Measurements from ENCODE around the gene GPR32. TPM values are rescaled to one million over a fixed set of nuclear protein-coding genes. Genes with fewer than 3 reads are reported as not detected.
"Not testable (repeated sequence)": the region's sequence is repeated elsewhere in the genome, so short reads cannot be mapped to it uniquely, and the experiment has no call there.

GPR32 gene
- total RNA-seq, 4 donors from 2014 or later = not detected

DNA sequence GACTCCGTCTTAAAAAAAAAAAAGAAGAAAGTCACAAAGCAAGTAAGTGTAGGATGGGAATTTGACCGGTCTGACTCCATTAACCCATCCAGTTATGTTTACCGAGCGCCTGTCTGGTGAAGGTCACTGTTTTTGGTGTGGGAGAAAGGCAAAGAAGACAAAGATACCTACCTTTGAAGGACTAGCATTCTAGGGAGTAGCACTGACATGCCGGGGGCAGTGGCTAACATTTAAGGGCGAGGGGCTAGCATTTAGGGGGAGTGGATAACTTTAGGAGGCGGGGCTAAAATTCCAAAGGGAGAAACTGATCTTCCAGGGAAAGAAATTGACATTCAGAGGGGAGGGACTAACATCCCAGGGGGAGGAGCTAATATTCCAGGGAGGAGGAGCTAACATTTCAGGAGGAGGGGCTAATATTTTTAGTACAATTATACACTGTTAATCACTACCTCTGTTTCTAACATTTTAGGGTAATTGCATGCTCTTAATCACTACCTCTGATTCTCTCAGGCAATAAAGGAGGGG, 8.7 kb downstream of the GPR32 start:
- no peak for ATAC-seq (ENCODE audit: low FRiP score)
- TF ChIP-seq, protein P1, sequence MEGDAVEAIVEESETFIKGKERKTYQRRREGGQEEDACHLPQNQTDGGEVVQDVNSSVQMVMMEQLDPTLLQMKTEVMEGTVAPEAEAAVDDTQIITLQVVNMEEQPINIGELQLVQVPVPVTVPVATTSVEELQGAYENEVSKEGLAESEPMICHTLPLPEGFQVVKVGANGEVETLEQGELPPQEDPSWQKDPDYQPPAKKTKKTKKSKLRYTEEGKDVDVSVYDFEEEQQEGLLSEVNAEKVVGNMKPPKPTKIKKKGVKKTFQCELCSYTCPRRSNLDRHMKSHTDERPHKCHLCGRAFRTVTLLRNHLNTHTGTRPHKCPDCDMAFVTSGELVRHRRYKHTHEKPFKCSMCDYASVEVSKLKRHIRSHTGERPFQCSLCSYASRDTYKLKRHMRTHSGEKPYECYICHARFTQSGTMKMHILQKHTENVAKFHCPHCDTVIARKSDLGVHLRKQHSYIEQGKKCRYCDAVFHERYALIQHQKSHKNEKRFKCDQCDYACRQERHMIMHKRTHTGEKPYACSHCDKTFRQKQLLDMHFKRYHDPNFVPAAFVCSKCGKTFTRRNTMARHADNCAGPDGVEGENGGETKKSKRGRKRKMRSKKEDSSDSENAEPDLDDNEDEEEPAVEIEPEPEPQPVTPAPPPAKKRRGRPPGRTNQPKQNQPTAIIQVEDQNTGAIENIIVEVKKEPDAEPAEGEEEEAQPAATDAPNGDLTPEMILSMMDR (IDR thresholded peaks at IDR 0.05) = no peak
- DNase-seq (ENCODE audit: low spot score) = no peak

DNA sequence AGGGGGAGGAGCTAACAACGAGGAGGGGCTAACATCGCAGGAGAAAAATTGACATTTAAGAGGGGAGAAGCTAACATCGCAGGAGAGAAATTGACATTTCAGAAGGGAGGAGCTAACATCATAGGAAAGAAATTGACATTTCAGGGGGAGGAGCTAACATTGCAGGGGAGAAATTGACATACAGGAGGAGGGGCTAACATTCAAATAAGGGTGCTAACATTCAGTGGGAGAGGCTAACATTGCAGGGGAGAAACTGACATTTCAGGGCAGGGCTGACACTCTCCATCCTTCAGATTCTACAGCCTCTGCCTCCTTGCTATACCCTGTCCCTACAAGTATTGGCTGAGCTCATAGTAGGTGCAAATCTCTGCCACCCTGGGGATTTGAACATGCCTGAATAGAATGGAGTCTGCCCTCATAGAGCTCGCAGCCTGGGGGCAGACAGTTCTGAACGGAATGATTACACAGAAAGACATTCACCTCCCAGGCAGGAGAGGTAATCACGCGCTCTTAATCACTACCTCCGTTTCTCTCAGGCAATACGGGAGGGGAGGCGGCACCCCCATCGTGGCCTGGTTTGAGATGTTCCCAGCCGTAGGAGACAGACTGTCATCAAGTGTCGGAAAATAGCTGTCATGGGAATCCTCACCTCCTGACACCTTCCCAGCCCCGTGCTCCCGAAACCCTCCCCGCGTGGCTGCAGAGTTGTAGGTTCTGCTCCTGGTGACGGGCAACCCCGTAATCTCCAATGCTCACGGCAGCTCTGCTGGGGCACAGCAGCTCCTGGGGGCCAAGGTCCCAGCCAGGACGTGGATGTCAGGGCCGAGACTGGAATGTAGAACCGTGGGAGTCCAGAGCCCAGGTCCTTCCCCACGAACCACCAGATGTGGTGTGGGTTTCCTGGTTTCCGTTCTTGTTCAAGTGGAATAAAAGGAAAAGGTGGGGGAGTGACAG, 9.5 kb downstream of the GPR32 start:
- TF ChIP-seq, protein P1 (IDR thresholded peaks at IDR 0.05) = no peak
- DNase-seq (ENCODE audit: low spot score) (no peak), ATAC-seq (ENCODE audit: low FRiP score) (no peak)

DNA sequence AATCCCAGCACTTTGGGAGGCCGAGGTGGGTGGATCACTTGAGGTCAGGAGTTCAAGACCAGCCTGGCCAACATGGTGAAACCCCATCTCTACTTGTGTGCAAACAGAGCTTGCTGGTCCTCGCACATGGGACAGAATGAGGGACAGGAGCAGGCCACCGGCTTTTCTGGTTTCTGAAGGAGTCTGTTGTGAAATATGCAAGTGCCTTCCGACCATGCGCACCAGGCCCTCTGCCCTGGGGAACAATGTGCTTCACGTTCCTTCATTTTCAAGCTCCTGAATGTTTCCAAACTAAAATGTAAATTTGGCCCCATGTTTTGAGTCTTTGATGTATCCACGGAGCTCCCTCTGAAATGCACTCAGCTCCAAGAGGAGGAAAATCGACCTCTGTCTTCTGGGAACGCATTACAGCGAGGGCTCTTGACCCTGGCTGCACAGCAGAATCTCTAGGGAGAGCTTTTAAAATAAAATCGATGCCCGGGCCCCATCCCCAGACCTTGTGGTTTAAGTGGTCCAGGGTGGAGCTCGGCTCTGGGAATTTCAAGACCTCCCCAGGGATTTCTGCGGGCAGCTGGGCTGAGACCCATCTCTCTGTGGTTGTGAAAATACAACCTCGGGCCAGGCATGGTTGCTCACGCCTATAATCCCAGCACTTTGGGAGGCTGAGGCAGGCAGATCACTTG, 10.6 kb downstream of the GPR32 start:
- ATAC-seq (ENCODE audit: low FRiP score) = no peak
- TF ChIP-seq, protein P1 (IDR thresholded peaks at IDR 0.05) = no peak
- no peak for DNase-seq (ENCODE audit: low spot score)

DNA sequence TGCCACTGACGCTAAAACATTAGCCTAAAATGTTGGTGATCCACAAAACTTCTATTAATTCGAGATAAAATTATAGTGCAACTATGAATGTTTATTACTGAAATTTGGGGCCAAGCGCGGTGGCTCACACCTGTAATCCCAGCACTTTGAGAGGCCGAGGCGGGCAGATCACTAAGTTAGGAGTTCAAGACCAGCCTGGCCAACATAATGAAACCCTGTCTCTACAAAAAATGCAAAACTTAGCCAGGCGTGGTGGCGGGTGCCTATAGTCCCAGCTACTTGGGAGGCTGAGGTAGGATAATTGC, 13.5 kb downstream of the GPR32 start:
- DNase-seq (ENCODE audit: low spot score); ATAC-seq (ENCODE audit: low FRiP score): not testable (repeated sequence)

DNA sequence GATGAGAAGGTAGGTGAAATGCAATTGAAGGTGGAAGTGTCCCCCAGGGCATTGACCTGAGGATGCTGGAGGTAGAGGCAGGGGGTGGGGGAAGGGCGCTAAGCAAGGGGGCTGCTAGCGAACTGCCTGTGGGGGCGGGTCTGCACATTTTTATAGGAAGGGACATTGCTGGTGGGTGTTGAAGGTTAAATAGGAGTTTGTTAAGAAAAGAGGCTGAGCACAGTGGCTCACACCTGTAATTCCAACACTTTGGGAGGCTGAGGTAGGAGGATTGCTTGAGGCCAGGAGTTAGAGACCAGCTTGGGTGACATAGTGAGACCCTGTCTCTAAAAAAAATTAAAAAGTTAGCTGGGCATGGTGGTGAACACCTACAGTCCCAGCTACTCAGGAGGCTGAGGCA, 14.4 kb downstream of the GPR32 start:
- TF ChIP-seq, protein P1 (IDR thresholded peaks at IDR 0.05) = no peak
- ATAC-seq (ENCODE audit: low FRiP score) = no peak
- no peak for DNase-seq (ENCODE audit: low spot score)

DNA sequence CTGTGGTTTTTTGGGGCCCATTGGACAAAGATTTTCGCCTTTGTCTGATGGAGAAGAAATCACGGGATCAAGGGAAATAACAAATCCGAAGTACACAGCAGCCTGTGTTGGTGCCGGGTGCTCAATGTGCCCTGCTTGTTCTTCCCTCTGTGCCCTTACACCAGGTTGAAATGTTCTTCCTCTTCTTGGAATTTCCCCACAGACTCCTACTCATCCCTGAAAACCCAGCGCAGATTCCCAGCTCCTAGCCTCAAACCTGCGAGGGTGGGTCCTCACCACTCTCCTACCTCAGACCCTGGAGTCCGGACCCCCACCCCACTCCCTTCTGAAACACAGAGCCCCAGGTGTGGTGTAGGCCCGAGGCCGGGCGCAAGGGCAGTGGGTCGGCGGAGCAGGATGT, 15.1 kb downstream of the GPR32 start:
- DNase-seq (ENCODE audit: low spot score) (no peak), ATAC-seq (ENCODE audit: low FRiP score) (no peak)
- TF ChIP-seq, protein P1 (IDR thresholded peaks at IDR 0.05) = no peak

DNA sequence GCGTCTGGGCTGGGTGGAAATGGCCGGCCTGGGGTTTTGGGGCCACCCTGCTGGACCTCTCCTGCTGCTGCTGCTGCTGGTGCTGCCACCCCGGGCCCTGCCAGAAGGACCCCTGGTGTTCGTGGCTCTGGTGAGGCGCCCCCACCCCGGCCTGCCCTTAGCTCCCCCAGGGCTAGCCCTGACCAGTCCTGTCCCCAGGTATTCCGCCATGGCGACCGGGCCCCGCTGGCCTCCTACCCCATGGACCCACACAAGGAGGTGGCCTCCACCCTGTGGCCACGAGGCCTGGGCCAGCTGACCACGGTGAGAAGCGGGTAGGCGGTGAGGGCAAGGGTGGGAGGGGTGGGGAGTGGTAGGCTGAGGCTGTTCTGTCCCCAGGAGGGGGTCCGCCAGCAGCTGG, 20.1 kb downstream of the GPR32 start, which contains the start of gene ACP4:
ACP4 (plus strand) TSS at position 20 of the 400 bp plus-strand sequence; CDS start at position 20, 0 bp downstream.
- DNase-seq (ENCODE audit: low spot score) = no peak
- no peak for ATAC-seq (ENCODE audit: low FRiP score)
- TF ChIP-seq, protein P1 (IDR thresholded peaks at IDR 0.05) = no peak
